Keratinocyte (primary cell): ENCODE data around the gene MYO15B.

Experiments used
- EZH2 ChIP-seq: IDR thresholded peaks from one replicate; pipeline ENCODE4 v1.6.1; 2012; ENCODE audit warnings: inconsistent platforms, mild to moderate bottlenecking, low read length, moderate library complexity
- TF ChIP-seq, protein P1 (sequence below), 3 experiments: IDR thresholded peaks in 1 of 3; conservative IDR thresholded peaks in 1 of 3; optimal IDR thresholded peaks in 1 of 3; 2 replicates in 2 of 3; 3 replicates in 1 of 3; pipeline versions ENCODE3 to v1.5.1; 2011; ENCODE audit warnings: low read length in 3 of 3, mild to moderate bottlenecking in 3 of 3, moderate library complexity in 2 of 3, control low read depth in 1 of 3, inconsistent platforms in 1 of 3; ENCODE audit not compliant: insufficient read depth in 2 of 3; ENCODE audit errors: extremely low read depth in 1 of 3

- TF ChIP-seq, protein P1, sequence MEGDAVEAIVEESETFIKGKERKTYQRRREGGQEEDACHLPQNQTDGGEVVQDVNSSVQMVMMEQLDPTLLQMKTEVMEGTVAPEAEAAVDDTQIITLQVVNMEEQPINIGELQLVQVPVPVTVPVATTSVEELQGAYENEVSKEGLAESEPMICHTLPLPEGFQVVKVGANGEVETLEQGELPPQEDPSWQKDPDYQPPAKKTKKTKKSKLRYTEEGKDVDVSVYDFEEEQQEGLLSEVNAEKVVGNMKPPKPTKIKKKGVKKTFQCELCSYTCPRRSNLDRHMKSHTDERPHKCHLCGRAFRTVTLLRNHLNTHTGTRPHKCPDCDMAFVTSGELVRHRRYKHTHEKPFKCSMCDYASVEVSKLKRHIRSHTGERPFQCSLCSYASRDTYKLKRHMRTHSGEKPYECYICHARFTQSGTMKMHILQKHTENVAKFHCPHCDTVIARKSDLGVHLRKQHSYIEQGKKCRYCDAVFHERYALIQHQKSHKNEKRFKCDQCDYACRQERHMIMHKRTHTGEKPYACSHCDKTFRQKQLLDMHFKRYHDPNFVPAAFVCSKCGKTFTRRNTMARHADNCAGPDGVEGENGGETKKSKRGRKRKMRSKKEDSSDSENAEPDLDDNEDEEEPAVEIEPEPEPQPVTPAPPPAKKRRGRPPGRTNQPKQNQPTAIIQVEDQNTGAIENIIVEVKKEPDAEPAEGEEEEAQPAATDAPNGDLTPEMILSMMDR (optimal IDR thresholded peaks at IDR 0.05 in 1 of 3, IDR thresholded peaks at IDR 0.05 in 1 of 3, conservative IDR thresholded peaks at IDR 0.05 in 1 of 3; ENCODE audit: extremely low read depth in 1 of 3, insufficient read depth in 2 of 3, low read length in 3 of 3) = peak; percentile 78 to 84 (median 83)
- TF ChIP-seq EZH2 = no peak
Observed at GRCh38 chr17:75652934-75653549, 65.4 kb downstream of the MYO15B start.
